A673 (cell line): ENCODE measurements around the gene BCL2. TPM values are rescaled to one million over a fixed set of nuclear protein-coding genes. Genes with fewer than 3 reads are reported as not detected.

Experiments used
- BruUV-seq: library from RNA; stranded (reverse); fragments of 400-500 nt; replicated peaks from 2 replicates; lab custom pipeline; 2021; lab: Mats Ljungman, UMichigan
- CTCF ChIA-PET: fragments of 300-600 bp; sonication (Branson Sonifier 250); formaldehyde crosslinking; loops from one replicate; lab custom pipeline; 2022; ENCODE audit warnings: antibody characterized with exemption; lab: Charles Lee
- POLR2A ChIA-PET: fragments of 300-600 bp; sonication (Branson Sonifier 250); formaldehyde crosslinking; loops from one replicate; lab custom pipeline; 2022; ENCODE audit warnings: antibody characterized with exemption; ENCODE audit not compliant: low non-redundant PET; lab: Charles Lee
- DNase-seq: peaks from one replicate; pipeline ENCODE4 v3.0.0-alpha.2; 2015; ENCODE audit warnings: low spot score
- H3K27ac ChIP-seq: fragments of 200-600 bp; sonication (generic); 2 replicates; pipeline ENCODE4 v1.5.1; 2016; ENCODE audit warnings: mixed run types, low read depth, mild to moderate bottlenecking, mixed read lengths, antibody characterized with exemption, low read length; ENCODE audit not compliant: poor library complexity, severe bottlenecking
- H3K27me3 ChIP-seq: fragments of 200-600 bp; sonication (generic); replicated peaks from 2 replicates; pipeline ENCODE4 v1.6.1; 2017; ENCODE audit warnings: mixed run types, low read depth, mild to moderate bottlenecking, mixed read lengths, antibody characterized with exemption, low read length; ENCODE audit not compliant: insufficient read depth, poor library complexity
- H3K36me3 ChIP-seq: fragments of 200-600 bp; sonication (generic); 2 replicates; pipeline ENCODE4 v1.6.1; 2016; ENCODE audit warnings: mixed run types, mild to moderate bottlenecking, mixed read lengths, antibody characterized with exemption, low read length; ENCODE audit not compliant: insufficient read depth, poor library complexity, severe bottlenecking
- H3K4me1 ChIP-seq: fragments of 200-600 bp; sonication (generic); 2 replicates; pipeline ENCODE4 v1.6.1; 2017; ENCODE audit warnings: mixed run types, mild to moderate bottlenecking, mixed read lengths, antibody characterized with exemption, low read length; ENCODE audit not compliant: insufficient read depth, poor library complexity, severe bottlenecking
- H3K4me3 ChIP-seq: fragments of 200-600 bp; sonication (generic); 2 replicates; pipeline ENCODE4 v1.5.1; 2016; ENCODE audit warnings: low read depth, mixed run types, mild to moderate bottlenecking, mixed read lengths, low read length; ENCODE audit not compliant: poor library complexity, severe bottlenecking
- H3K9me3 ChIP-seq: fragments of 200-600 bp; sonication (generic); 2 replicates; pipeline ENCODE4 v1.6.1; 2016; ENCODE audit warnings: mixed run types, low read depth, mild to moderate bottlenecking, mixed read lengths, antibody characterized with exemption, low read length; ENCODE audit not compliant: poor library complexity, severe bottlenecking
- EZH2 ChIP-seq: fragments of 200-600 bp; sonication (generic); IDR thresholded peaks from 2 replicates; pipeline ENCODE4 v1.6.1; 2017; ENCODE audit warnings: borderline replicate concordance, low read depth, mild to moderate bottlenecking, mixed read lengths, antibody characterized with exemption, low read length; ENCODE audit not compliant: poor library complexity, severe bottlenecking
- intact Hi-C: fragments of 100-400 bp; cut with micrococcal nuclease; formaldehyde crosslinking; loops from one replicate; pipeline ENCODE4 v1.10.0; 2022; ENCODE audit not compliant: unreplicated experiment
- total RNA-seq: library from RNA; stranded (reverse); gene quantifications from 2 replicates; pipeline ENCODE4 v1.2.3, GENCODE V29; 2021
- TF ChIP-seq, protein P1 (sequence below): fragments of 300-800, 200-600 bp; sonication (generic); conservative IDR thresholded peaks from 2 replicates; pipeline ENCODE4 v1.5.1; 2017; ENCODE audit warnings: low read depth, mild to moderate bottlenecking, antibody characterized with exemption, low read length, moderate library complexity, mixed read lengths

Gene BCL2
- total RNA-seq, 1 experiment from 2014 or later, result 24.9 TPM

DNA sequence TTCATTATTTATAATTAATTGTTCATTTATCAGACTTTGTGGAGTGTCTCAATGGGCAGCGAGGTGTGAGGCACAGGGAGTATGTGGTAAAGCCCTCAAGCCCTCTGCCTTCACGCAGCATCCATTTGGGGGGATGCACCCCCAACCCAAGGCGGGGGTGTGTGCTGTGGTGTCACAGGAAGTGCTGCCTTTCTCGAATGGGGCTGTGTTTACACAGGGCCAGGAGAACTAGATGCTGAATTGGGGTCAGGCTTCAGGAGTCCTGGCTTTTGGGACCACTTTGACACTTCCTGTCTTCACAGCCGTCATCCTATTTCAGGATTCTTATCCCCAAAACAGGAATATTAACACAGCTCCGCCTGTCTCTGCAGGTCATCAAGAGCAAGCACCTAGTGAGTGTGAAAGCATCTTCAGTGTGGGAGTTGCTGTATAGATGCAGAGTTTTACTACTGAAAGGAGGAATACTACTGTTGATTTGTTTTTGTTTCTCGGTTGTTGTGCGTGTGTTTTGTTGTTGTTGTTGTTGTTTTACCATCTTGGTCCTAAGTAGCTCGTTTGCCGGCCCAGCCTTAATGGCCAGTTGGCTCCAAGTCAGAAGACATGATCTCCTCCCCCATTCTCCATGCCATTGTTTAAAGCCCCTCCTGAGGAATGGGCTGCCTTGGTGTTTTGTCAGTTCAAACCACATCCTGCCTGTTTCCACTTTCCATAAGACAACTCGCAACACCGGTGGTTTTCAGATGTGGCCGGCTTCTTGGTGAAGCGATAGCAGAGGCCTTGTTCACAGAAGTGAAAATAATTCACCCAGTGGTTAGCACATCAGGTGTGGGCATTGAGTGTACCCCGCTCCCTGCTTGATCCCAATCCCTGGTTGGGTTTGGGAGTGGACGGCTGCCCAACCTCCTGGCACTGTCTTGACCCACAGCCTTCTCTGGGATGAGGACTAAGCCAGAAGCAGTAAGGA, 221.3 kb downstream of the BCL2 start:
- CTCF ChIA-PET, result no interaction called here
- no peak for DNase-seq
- POLR2A ChIA-PET, result no interaction called here
- H3K27ac ChIP-seq, result no peak overlapping the region
- no TSS peak for BruUV-seq
- no peaks in the 10 kb centered on the region for H3K9me3 ChIP-seq
- no peaks in the 10 kb centered on the region for H3K36me3 ChIP-seq
- peaks cover 14% of the 10 kb centered on the region for H3K4me1 ChIP-seq
- no peaks in the 10 kb centered on the region for H3K27me3 ChIP-seq
- no peak overlapping the region for H3K4me3 ChIP-seq
- no peak for TF ChIP-seq EZH2
- TF ChIP-seq, protein P1, sequence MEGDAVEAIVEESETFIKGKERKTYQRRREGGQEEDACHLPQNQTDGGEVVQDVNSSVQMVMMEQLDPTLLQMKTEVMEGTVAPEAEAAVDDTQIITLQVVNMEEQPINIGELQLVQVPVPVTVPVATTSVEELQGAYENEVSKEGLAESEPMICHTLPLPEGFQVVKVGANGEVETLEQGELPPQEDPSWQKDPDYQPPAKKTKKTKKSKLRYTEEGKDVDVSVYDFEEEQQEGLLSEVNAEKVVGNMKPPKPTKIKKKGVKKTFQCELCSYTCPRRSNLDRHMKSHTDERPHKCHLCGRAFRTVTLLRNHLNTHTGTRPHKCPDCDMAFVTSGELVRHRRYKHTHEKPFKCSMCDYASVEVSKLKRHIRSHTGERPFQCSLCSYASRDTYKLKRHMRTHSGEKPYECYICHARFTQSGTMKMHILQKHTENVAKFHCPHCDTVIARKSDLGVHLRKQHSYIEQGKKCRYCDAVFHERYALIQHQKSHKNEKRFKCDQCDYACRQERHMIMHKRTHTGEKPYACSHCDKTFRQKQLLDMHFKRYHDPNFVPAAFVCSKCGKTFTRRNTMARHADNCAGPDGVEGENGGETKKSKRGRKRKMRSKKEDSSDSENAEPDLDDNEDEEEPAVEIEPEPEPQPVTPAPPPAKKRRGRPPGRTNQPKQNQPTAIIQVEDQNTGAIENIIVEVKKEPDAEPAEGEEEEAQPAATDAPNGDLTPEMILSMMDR, result no peak
- intact Hi-C loops, result no loop called here

DNA sequence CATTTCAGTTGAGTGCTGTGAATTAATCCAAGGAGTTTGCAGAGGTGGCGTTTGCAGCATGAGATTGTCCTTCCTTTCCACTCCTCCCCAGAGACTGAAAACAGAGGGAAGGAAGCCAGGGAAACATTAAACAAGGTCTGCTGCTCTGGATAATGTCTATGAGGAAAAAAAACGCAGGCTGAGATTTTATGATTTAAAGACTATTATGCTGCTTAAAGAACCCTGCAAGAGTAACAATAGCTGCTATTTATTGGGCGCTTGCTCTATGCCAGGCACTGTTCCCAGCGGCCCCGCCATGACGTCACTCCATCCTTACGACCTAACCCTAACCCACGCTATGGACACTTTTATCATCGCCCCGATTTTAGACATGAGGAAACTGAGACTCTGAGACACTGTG, 222.4 kb downstream of the BCL2 start:
- H3K27me3 ChIP-seq, result no peaks in the 10 kb centered on the region
- no peak overlapping the region for H3K27ac ChIP-seq
- no peak overlapping the region for H3K4me3 ChIP-seq
- peak; percentile 49 for DNase-seq
- no peaks in the 10 kb centered on the region for H3K36me3 ChIP-seq
- no peak for TF ChIP-seq EZH2
- TF ChIP-seq, protein P1, result no peak
- BruUV-seq, result no TSS peak
- ChIA-PET CTCF (no interaction called here), POLR2A (no interaction called here)
- H3K4me1 ChIP-seq, result peaks cover 14% of the 10 kb centered on the region
- intact Hi-C loops, result no loop called here
- H3K9me3 ChIP-seq, result no peaks in the 10 kb centered on the region

DNA sequence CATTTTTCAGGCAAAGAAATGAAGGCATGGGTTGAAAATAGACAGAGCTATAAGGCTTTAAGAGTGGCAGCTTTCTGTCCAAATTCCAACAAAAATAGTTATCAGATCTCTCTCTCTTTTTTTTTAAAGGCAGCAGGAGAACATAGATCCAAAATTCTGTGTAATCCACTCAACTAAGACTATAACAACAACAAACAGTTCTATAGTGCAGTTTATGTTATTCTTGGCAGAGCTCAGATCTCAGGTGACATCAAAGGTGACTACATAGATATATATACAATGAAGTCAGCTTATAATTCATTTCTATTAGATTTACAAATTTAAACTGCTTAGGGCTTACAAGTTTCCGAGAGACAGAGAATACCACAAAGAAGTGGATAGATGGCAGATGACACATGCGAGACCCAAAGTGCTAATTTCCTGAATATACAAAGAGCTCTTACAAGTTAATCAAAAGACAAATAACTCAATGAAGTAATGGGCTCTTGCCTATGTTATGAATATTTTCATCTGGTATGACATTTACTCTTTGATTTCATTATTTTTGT, 223.2 kb downstream of the BCL2 start:
- H3K27me3 ChIP-seq, result no peaks in the 10 kb centered on the region
- no peaks in the 10 kb centered on the region for H3K36me3 ChIP-seq
- intact Hi-C loops, result no loop called here
- BruUV-seq, result no TSS peak
- no peak overlapping the region for H3K4me3 ChIP-seq
- H3K4me1 ChIP-seq, result peaks cover 14% of the 10 kb centered on the region
- POLR2A ChIA-PET, result no interaction called here
- CTCF ChIA-PET, result no interaction called here
- no peaks in the 10 kb centered on the region for H3K9me3 ChIP-seq
- H3K27ac ChIP-seq, result no peak overlapping the region
- DNase-seq, result peak; percentile 29
- TF ChIP-seq, protein P1, result no peak
- no peak for TF ChIP-seq EZH2
